Skeletal muscle satellite cell (primary cell): ENCODE measurements around the gene CALML3.

Experiments
- H3K27me3 ChIP-seq: 2 replicates; pipeline ENCODE4 v1.7.0; 2013; ENCODE audit warnings: low read length; ENCODE audit not compliant: control insufficient read depth, insufficient read depth
- H3K36me3 ChIP-seq: 2 replicates; pipeline ENCODE4 v1.7.0; 2013; ENCODE audit warnings: mild to moderate bottlenecking, control low read depth, low read length; ENCODE audit not compliant: insufficient read depth
- H3K4me1 ChIP-seq: 2 replicates; pipeline ENCODE4 v1.7.0; 2013; ENCODE audit warnings: low read length; ENCODE audit not compliant: control insufficient read depth, insufficient read depth
- H3K4me2 ChIP-seq: 2 replicates; pipeline ENCODE4 v1.7.0; 2013; ENCODE audit warnings: mild to moderate bottlenecking, low read length
- H3K4me3 ChIP-seq: 2 replicates; pipeline ENCODE4 v1.7.0; 2013; ENCODE audit warnings: low read length
- H3K9ac ChIP-seq: 2 replicates; pipeline ENCODE4 v1.7.0; 2013; ENCODE audit warnings: mild to moderate bottlenecking, low read depth, low read length, moderate library complexity
- H3K9me3 ChIP-seq: replicated peaks from 2 replicates; pipeline ENCODE4 v1.7.0; 2013; ENCODE audit warnings: mild to moderate bottlenecking, control low read depth, low read length

CALML3 gene

GRCh38 chr10:5502571-5503476, 21.9 kb upstream of the CALML3 start:
- no peaks in the 10 kb centered on the region for H3K36me3 ChIP-seq
- H3K4me1 ChIP-seq: no peaks in the 10 kb centered on the region
- no peak overlapping the region for H3K4me3 ChIP-seq
- H3K9ac ChIP-seq: no peak overlapping the region
- no peaks in the 10 kb centered on the region for H3K9me3 ChIP-seq
- H3K27me3 ChIP-seq: peaks cover 74% of the 10 kb centered on the region
- no peak overlapping the region for H3K4me2 ChIP-seq

- no peaks in the 10 kb centered on the region for H3K4me1 ChIP-seq
- no peaks in the 10 kb centered on the region for H3K36me3 ChIP-seq
- H3K9me3 ChIP-seq: no peaks in the 10 kb centered on the region
- no peak overlapping the region for H3K9ac ChIP-seq
- peaks cover 69% of the 10 kb centered on the region for H3K27me3 ChIP-seq
- H3K4me2 ChIP-seq: no peak overlapping the region
- H3K4me3 ChIP-seq: no peak overlapping the region
Observed at GRCh38 chr10:5503477-5503835, 21.3 kb upstream of the CALML3 start.

GRCh38 chr10:5504146-5505072, 20.4 kb upstream of the CALML3 start:
- Histone ChIP-seq H3K27me3 (peaks cover 76% of the 10 kb centered on the region), H3K9ac (no peak overlapping the region), H3K36me3 (no peaks in the 10 kb centered on the region), H3K4me2 (no peak overlapping the region), H3K4me3 (no peak overlapping the region), H3K9me3 (no peaks in the 10 kb centered on the region), H3K4me1 (no peaks in the 10 kb centered on the region)

- no peak overlapping the region for H3K4me2 ChIP-seq
- no peak overlapping the region for H3K4me3 ChIP-seq
- H3K9ac ChIP-seq: no peak overlapping the region
- H3K9me3 ChIP-seq: no peaks in the 10 kb centered on the region
- H3K4me1 ChIP-seq: no peaks in the 10 kb centered on the region
- no peaks in the 10 kb centered on the region for H3K36me3 ChIP-seq
- peaks cover 58% of the 10 kb centered on the region for H3K27me3 ChIP-seq
Observed at GRCh38 chr10:5506246-5506645, 18.5 kb upstream of the CALML3 start.

GRCh38 chr10:5506751-5507648, 17.8 kb upstream of the CALML3 start:
- Histone ChIP-seq H3K4me3 (no peak overlapping the region), H3K9ac (no peak overlapping the region), H3K4me1 (no peaks in the 10 kb centered on the region), H3K27me3 (peaks cover 56% of the 10 kb centered on the region), H3K36me3 (no peaks in the 10 kb centered on the region), H3K9me3 (no peaks in the 10 kb centered on the region), H3K4me2 (no peak overlapping the region)

- Histone ChIP-seq H3K4me3 (no peak overlapping the region), H3K4me1 (no peaks in the 10 kb centered on the region), H3K27me3 (peaks cover 50% of the 10 kb centered on the region), H3K9me3 (no peaks in the 10 kb centered on the region), H3K36me3 (no peaks in the 10 kb centered on the region), H3K4me2 (no peak overlapping the region), H3K9ac (no peak overlapping the region)
Observed at GRCh38 chr10:5507649-5508131, 17.1 kb upstream of the CALML3 start.

GRCh38 chr10:5508161-5508604, 16.6 kb upstream of the CALML3 start:
- Histone ChIP-seq H3K4me2 (no peak overlapping the region), H3K9me3 (no peaks in the 10 kb centered on the region), H3K4me3 (no peak overlapping the region), H3K9ac (no peak overlapping the region), H3K36me3 (no peaks in the 10 kb centered on the region), H3K27me3 (peaks cover 50% of the 10 kb centered on the region), H3K4me1 (no peaks in the 10 kb centered on the region)

- no peaks in the 10 kb centered on the region for H3K36me3 ChIP-seq
Observed at GRCh38 chr10:5508786-5509185, 16.0 kb upstream of the CALML3 start.

GRCh38 chr10:5509236-5509635, 15.5 kb upstream of the CALML3 start:
- H3K27me3 ChIP-seq: peaks cover 45% of the 10 kb centered on the region
- H3K4me1 ChIP-seq: no peaks in the 10 kb centered on the region
- H3K4me3 ChIP-seq: no peak overlapping the region
- no peaks in the 10 kb centered on the region for H3K36me3 ChIP-seq
- no peak overlapping the region for H3K9ac ChIP-seq
- H3K9me3 ChIP-seq: no peaks in the 10 kb centered on the region
- no peak overlapping the region for H3K4me2 ChIP-seq

More at GRCh38 chr10:5508786-5509185, 16.0 kb upstream of the CALML3 start:
- no peaks in the 10 kb centered on the region for H3K9me3 ChIP-seq
- H3K4me1 ChIP-seq: no peaks in the 10 kb centered on the region
- no peak overlapping the region for H3K9ac ChIP-seq
- peaks cover 48% of the 10 kb centered on the region for H3K27me3 ChIP-seq
- no peak overlapping the region for H3K4me3 ChIP-seq
- H3K4me2 ChIP-seq: no peak overlapping the region

GRCh38 chr10:5509691-5510090, 15.1 kb upstream of the CALML3 start:
- Histone ChIP-seq H3K9me3 (no peaks in the 10 kb centered on the region), H3K4me2 (no peak overlapping the region), H3K4me1 (no peaks in the 10 kb centered on the region), H3K36me3 (no peaks in the 10 kb centered on the region), H3K27me3 (peaks cover 45% of the 10 kb centered on the region), H3K9ac (no peak overlapping the region), H3K4me3 (no peak overlapping the region)
